Naive thymus-derived CD4-positive, alpha-beta T cell (primary cell): ENCODE measurements around the gene PPP2R2D. TPM values are rescaled to one million over a fixed set of nuclear protein-coding genes. Genes with fewer than 3 reads are reported as not detected.

Experiments used
- polyA plus RNA-seq, 2 donors: library from polyadenylated mRNA; unstranded; fragments of 300-500 nt; fragmentation: Illumina TruSeq; gene quantifications; one replicate each; pipeline ENCODE4 v1.2.3, GENCODE V29; 2021
- total RNA-seq, 6 experiments: library from RNA in 5 of 6; stranded (reverse) in 5 of 6; gene quantifications; 1 replicate in 5 of 6; 2 replicates in 1 of 6; pipeline ENCODE4 v1.2.3 and lab custom pipeline; 2021 to 2026

The PPP2R2D gene
- total and polyA plus RNA-seq, 7 experiments from 2014 or later = 35.0 to 61.3 (median 40.1) TPM

Other genes with a start within 250 kb of the PPP2R2D start
- 10 to 100 TPM; 17.7 to 81.7 (median 39.3) TPM for gene BNIP3, start 80.9 kb downstream of the PPP2R2D start, total RNA-seq
- 10 to 100 TPM; 40.5 to 41.5 TPM for gene BNIP3, start 80.9 kb downstream of the PPP2R2D start, polyA plus RNA-seq
- gene JAKMIP3, start 164.9 kb downstream of the PPP2R2D start, total RNA-seq = 1 to 10 TPM in 2 of 5 experiments, under 1 TPM in 3; 0.15 to 1.4 (median 0.22) TPM
- gene JAKMIP3, start 164.9 kb downstream of the PPP2R2D start, polyA plus RNA-seq = under 1 TPM in 1 of 2 donors, not detected in 1; 0.40 TPM